HL-60/S4 treated with phorbol 12-myristate 13-acetate at 8.2 ng/mL for 4 days and 3 days (cell line): ENCODE measurements around the gene KDM7A.
"Not testable (repeated sequence)": the region's sequence is repeated elsewhere in the genome, so short reads cannot be mapped to it uniquely, and the experiment has no call there.

Source experiments
- in situ Hi-C: fragments of 300-500 bp; cut with MboI; formaldehyde crosslinking; loops from 2 replicates; pipeline ENCODE4 v1.15.0; 2022; ENCODE audit warnings: low sequenced_read_pairs

KDM7A gene

DNA sequence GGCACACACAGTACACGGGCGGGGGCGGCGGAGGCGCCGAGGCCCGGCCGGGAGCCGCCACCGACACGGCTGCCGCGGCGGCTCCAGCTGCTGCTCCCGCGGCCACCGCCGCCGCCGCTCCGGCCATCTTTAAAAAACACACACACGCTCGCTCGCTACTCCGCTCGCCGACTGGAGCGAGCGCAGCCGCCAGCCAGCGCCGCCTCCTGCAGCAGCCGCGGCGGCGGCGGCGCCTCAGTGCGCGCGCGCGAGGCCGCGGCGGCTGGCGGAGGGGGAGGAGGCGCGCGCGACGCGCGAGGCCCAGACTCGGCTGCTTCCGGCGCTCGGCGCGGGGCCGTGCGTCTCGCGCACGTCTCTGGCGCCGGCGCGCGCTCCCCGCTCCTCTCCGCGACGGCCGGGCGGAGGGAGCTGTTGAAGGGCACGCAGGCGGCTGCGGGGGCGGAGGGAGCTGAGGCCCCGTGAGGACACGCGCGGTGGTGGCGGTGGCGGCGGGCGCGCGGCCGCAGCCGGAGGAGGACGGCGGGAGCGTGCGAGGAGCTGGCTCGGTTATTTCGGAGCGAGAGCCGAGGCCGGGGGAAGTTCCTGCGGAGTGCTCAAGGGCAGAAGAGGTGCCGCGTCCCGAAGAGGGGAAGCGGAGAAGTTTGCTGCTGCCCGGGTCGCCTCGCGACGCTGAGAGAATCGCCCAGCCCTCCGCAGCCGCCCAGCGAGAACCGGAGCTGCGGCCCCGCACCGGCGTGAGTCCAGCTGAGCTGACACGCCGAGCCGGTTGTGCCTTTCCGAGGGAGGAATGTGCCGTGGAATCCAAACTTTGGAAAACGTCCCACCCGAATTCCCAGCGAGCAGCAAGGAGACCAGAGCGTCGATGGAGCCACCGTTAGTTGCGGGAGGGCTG lies at the start of gene KDM7A:
Gene KDM7A (minus strand): TSS at position 173 of the 892 bp plus-strand sequence. CDS start 46 bp downstream, at position 127.
- in situ Hi-C loops = no loop called here

GRCh38 chr7:140225562-140226249 lies 48.9 kb upstream of the KDM7A start:
- in situ Hi-C loops = no loop called here

DNA sequence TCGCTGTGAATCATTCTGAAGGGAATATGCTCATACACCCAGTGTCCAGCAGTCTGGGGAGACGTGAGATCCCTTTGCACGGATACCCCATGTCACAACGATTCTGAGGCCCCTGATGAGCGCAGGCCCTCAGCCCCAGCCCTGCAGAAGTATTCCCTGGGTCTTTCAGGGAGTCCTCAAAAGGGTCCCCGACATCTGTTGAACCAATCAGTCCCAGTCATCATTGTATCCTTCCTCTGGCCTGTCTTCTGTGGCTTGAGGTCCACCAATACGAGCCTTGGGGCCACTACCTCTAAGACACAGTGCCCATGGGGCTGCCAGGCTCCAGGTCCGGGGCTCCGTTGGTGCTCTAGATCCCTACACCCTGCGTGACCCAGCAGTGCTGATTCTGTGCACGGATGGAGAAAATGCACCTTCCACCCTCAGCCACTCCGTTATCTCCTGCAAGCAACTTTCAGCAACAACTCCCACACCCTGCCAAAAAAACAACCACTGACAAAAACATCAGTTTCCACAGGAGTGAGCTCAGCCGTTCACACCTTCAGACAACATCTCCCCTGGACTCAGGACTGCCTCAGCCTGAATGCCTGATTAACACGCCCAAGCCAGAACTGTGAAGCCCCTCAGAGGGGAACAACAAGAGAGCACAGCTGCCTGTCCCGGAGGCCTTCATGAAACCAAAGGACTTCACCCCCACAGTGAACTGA lies 46.9 kb upstream of the KDM7A start:
- in situ Hi-C loops = no loop called here

- in situ Hi-C loops = no loop called here
These were observed 46.0 kb upstream of the KDM7A start for GRCh38 chr7:140222814-140223213.

GRCh38 chr7:140219672-140220524 lies 43.1 kb upstream of the KDM7A start:
- in situ Hi-C loops = no loop called here

GRCh38 chr7:140218656-140219055 lies 41.9 kb upstream of the KDM7A start:
- in situ Hi-C loops = no loop called here

DNA sequence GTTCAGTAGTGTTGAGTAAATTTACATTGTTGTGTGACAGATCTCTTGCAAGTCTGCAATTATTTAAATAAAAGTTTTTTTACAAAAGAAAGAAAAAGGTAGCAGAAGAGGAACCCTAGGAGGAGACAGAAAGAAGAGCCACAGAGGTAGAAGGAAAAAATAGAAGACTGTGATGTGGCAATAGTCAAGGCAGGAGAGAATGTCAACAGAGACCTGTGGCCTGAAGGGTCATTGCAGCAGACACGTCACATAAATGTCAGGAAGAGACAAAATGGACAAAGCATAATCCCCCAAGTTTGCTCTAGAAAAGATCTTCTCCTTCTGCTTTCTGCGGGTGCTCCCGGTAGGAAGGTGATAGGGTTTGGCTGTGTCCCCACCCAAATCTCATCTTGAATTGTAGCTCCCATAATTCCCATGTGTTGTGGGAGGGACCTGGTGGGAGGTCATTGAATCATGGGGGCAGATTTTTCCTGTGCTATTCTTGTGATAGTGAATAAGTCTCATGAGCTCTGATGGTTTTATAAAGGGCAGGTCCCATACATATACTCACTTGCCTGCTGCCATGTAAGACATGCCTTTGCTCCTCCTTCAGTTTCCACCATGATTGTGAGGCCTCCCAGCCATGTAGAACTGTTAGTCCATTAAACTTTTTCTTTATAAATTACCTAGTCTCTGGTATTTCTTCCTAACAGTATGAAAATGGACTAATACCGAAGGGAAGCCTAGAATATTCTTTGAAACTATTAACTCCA lies 41.1 kb upstream of the KDM7A start:
- in situ Hi-C loops = no loop called here

DNA sequence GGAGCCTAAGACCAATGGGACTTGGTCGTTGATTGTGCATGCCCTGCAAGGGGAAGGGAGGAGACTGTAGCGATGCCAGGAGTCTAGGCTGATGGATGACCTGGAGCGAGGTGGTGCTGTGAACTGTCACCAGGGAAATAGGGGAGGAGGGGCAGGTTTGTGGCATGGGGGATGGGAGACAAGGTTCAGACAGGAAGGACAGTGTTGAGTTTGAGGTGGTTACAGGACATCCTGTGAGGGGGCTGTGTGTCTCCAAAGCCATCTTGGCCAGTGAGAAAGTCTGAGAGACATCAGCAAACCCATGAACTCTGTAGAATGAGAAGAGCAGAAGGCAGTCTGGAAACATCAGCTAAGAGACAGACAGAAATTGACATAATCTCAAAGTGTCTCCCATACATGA lies 38.5 kb upstream of the KDM7A start:
- in situ Hi-C loops = no loop called here

GRCh38 chr7:140214075-140214684 lies 37.4 kb upstream of the KDM7A start:
- in situ Hi-C loops = no loop called here

- in situ Hi-C loops = no loop called here
These were observed 36.9 kb upstream of the KDM7A start for GRCh38 chr7:140213684-140214074.

GRCh38 chr7:140212100-140212881 lies 35.5 kb upstream of the KDM7A start:
- in situ Hi-C loops = no loop called here

DNA sequence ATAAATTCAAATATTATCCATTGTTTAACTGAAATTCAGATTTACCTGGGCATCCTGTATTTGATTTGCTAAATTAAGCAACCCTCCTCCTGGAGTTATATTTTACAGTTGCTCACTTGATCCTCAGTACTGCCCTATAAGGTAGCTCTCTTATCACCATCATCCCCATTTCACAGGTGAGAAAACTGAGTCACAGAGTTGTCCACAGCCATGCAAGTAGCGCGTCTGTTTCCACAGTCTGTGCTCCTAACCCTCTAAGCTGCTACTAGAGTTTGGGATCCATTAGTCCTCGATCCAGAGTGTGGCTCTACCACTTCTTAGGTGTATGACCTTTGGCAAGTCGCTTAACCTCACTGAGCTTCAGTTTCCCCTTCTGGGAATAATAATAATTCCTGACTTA lies 34.9 kb upstream of the KDM7A start:
- in situ Hi-C loops = no loop called here

DNA sequence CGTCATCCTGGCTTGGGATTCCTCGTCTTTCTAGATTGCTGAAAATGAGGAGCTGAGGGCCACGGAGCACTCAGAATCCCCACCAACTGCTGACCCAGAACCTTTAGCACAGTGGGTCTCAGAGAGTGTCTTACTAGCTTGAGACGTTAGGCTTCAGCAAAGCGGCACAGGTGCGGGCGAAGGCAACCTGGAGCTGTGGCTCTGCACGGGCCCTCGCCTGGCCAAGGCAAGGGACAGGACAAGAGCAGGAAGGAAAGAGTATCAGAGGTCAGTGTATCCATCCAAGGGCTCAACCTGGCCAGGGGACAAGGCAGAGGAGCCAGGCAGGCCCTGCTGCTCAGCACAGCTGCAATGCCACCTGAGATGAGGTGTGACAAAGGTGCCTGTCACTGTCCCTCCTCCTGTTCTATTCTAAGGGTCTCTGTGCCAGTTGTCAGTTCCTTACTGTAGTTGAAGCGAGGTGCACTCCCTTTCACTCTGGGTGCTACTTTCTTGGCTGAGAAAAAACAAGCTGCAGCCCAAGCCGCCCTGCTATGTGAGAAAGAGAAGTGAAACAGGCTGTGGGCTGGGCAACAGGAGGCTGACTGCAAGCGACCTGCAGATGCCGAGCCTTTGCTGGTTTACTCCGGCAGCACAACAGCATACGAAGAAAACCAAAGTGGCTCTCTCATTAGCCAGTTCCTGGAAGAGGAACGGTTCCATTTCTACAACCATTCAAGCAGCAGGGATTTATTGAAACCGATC lies 33.3 kb upstream of the KDM7A start:
- in situ Hi-C loops = no loop called here

- in situ Hi-C loops = no loop called here
These were observed 30.0 kb upstream of the KDM7A start for GRCh38 chr7:140206616-140207389.

- in situ Hi-C loops = no loop called here
These were observed 28.8 kb upstream of the KDM7A start for GRCh38 chr7:140205600-140205999.

GRCh38 chr7:140203556-140203955 lies 26.8 kb upstream of the KDM7A start:
- in situ Hi-C loops = no loop called here

DNA sequence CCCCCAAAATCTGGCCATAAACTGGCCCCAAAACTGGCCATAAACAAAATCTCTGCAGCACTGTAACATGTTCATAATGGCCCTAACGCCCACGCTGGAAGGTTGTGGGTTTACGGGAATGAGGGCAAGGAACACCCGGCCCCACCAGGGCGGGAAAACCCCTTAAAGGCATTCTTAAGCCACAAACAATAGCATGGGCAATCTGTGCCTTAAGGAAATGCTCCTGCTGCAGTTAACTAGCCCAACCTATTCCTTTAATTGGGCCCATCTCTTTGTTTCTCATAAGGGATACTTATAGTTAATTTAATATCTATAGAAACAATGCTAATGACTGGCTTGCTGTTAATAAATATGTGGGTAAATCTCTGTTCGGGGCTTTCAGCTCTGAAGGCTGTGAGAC lies 26.2 kb upstream of the KDM7A start:
- in situ Hi-C loops = not testable (repeated sequence)
